GM12878 (cell line): ENCODE measurements around the gene CATSPERZ. TPM values are rescaled to one million over a fixed set of nuclear protein-coding genes. Genes with fewer than 3 reads are reported as not detected.

Experiments
- BCL11A ChIP-seq: IDR thresholded peaks from 2 replicates; pipeline ENCODE4 v1.6.1; 2011; ENCODE audit warnings: low read depth, low read length
- EP300 ChIP-seq, 2 experiments: fragments of 150-350 bp in 1 of 2; IDR thresholded peaks; 2 replicates each; pipeline ENCODE4 v1.6.1; 2011 to 2012; ENCODE audit warnings: low read depth in 2 of 2, low read length in 2 of 2, borderline replicate concordance in 1 of 2, improper control_type of control experiment in 1 of 2, inconsistent platforms in 1 of 2; ENCODE audit not compliant: control insufficient read depth in 1 of 2
- KAT2A ChIP-seq: conservative IDR thresholded peaks from 2 replicates; pipeline ENCODE4 v1.6.1; 2011; ENCODE audit warnings: low read depth, low read length; ENCODE audit not compliant: control insufficient read depth
- KDM1A ChIP-seq: fragments of 200-600 bp; sonication (generic); IDR thresholded peaks from 2 replicates; pipeline ENCODE4 v1.6.1; 2016; ENCODE audit warnings: borderline replicate concordance
- MXI1 ChIP-seq: fragments of 150-350 bp; IDR thresholded peaks from 2 replicates; pipeline ENCODE4 v1.6.1; 2011; ENCODE audit warnings: low read depth, mild to moderate bottlenecking, inconsistent platforms, low read length, improper control_type of control experiment
- NR2C1 ChIP-seq: fragments of 450-650 bp; IDR thresholded peaks from 2 replicates; pipeline ENCODE4 v1.6.1; 2017; ENCODE audit warnings: antibody characterized with exemption, mild to moderate bottlenecking, moderate library complexity
- PBX3 ChIP-seq: IDR thresholded peaks from 2 replicates; pipeline ENCODE4 v1.6.1; 2011; ENCODE audit warnings: mild to moderate bottlenecking, low read depth, low read length, moderate library complexity; ENCODE audit not compliant: insufficient replicate concordance
- PML ChIP-seq: IDR thresholded peaks from 2 replicates; pipeline ENCODE4 v1.6.1; 2012; ENCODE audit warnings: low read length, inconsistent platforms
- RAD21 ChIP-seq: IDR thresholded peaks from 2 replicates; pipeline ENCODE4 v1.6.1; 2011; ENCODE audit warnings: mild to moderate bottlenecking, low read depth, low read length, moderate library complexity; ENCODE audit not compliant: insufficient read depth
- RBBP5 ChIP-seq: fragments of 200-600 bp; sonication (generic); conservative IDR thresholded peaks from 2 replicates; pipeline ENCODE4 v1.6.1; 2016
- RELA ChIP-seq: fragments of 450-650 bp; IDR thresholded peaks from 2 replicates; pipeline ENCODE4 v1.8.0; 2014; ENCODE audit warnings: borderline replicate concordance; ENCODE audit not compliant: partially characterized antibody
- RELB ChIP-seq: fragments of 450-650 bp; IDR thresholded peaks from 2 replicates; pipeline ENCODE4 v1.6.1; 2017; ENCODE audit warnings: low read depth, mild to moderate bottlenecking, moderate library complexity
- SKIL ChIP-seq: fragments of 450-650 bp; IDR thresholded peaks from 2 replicates; pipeline ENCODE4 v1.6.1; 2017; ENCODE audit warnings: mild to moderate bottlenecking, low read depth, inconsistent platforms; ENCODE audit not compliant: poor library complexity, severe bottlenecking
- SUPT20H ChIP-seq: IDR thresholded peaks from 2 replicates; pipeline ENCODE4 v1.6.1; 2011; ENCODE audit warnings: low read depth, mild to moderate bottlenecking, low read length, moderate library complexity, borderline replicate concordance; ENCODE audit not compliant: control insufficient read depth
- TAF1 ChIP-seq: IDR thresholded peaks from 2 replicates; pipeline ENCODE4 v1.6.1; 2011; ENCODE audit warnings: mild to moderate bottlenecking, low read depth, low read length, borderline replicate concordance
- TARDBP ChIP-seq: IDR thresholded peaks from 2 replicates; pipeline ENCODE4 v1.6.1; 2016; ENCODE audit warnings: borderline replicate concordance
- TCF7 ChIP-seq: IDR thresholded peaks from 2 replicates; pipeline ENCODE4 v1.6.1; 2014; ENCODE audit warnings: antibody characterized with exemption, borderline replicate concordance
- ZBTB33 ChIP-seq: fragments of 450-650 bp; IDR thresholded peaks from 2 replicates; pipeline ENCODE4 v1.6.1; 2017; ENCODE audit warnings: mild to moderate bottlenecking
- ZNF274 ChIP-seq: IDR thresholded peaks from one replicate; pipeline ENCODE4 v1.8.0; 2011; ENCODE audit not compliant: insufficient read length, insufficient read depth
- polyA plus RNA-seq, 11 experiments: library from polyadenylated mRNA; depleted of rRNA in 4 of 11; unstranded in 6 of 11; stranded (reverse) in 5 of 11; fragments of >200 nt; fragmentation: Nextera tagmentation in 4 of 11; fragmentation: Illumina TruSeq in 1 of 11; extraction: Ambion mirVana in 4 of 11; extraction: Trizol in 1 of 11; gene quantifications; 1 replicate in 1 of 11; 2 replicates in 10 of 11; pipeline versions ENCODE4 v1.2.1 to v1.2.3, GENCODE V29; 2011 to 2016; ENCODE audit warnings: inconsistent platforms in 2 of 11, missing spikeins in 2 of 11, low read depth in 1 of 11
- total RNA-seq, 4 experiments: library from RNA; depleted of rRNA in 3 of 4; stranded (reverse); fragments of >200 nt in 3 of 4; fragmentation: Illumina TruSeq in 1 of 4; extraction: Trizol in 1 of 4; gene quantifications; 2 replicates each; pipeline versions ENCODE4 v1.2.1 to v1.2.3, GENCODE V29; 2013 to 2021
- TF ChIP-seq, protein P1 (sequence below): fragments of 450-650 bp; IDR thresholded peaks from 2 replicates; pipeline ENCODE4 v1.6.1; 2017; ENCODE audit warnings: borderline replicate concordance
- TF ChIP-seq, protein P2 (sequence below): IDR thresholded peaks from 2 replicates; pipeline ENCODE4 v1.6.1; 2012; ENCODE audit warnings: low read depth, low read length, improper control_type of control experiment

CATSPERZ gene
- total and polyA plus RNA-seq, 10 of the 15 experiments (the other 5 are each of a cell fraction or from before 2014, with no cell fraction given), result 0.12 to 0.31 TPM; not detected in 8

DNA sequence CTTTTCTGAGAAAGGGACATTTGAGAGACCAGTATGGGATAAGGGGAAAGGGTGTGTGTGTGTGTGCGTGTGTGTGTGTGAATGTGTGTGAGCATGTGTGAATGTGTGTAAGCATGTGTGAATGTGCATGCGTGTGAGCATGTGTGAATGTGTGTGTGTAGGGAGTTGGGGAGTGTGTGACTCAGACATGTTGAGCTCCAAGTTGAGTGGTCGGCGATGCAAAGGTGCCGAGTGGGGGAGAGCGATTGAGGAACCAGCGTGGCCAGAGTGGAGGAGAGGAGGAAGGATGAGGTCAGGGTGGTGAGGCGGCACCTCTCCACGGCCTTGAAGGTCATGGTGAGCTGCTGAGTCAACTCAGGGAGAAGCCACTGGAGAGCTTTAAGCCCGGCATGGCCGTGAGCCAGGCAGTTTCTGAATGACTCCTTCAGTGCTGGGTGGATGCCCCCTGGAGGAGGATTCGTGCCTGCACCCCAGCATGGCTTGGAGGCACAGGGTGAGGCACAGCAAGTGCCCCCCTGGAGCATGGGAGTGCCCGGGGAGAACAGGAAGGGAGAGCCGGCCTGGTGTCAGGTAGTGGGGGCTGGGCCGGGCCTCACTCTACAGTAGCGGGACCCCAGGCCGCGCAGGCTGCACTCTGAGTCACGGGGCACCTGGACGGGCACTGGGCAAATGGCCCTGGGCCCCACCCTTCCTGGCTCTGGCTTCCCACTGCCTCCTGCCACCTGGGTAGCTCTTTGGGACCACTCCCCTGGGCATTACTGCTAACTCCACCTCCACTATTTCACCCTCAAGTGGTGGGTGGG, 31.6 kb downstream of the CATSPERZ start (continued):
- TF ChIP-seq, protein P1, sequence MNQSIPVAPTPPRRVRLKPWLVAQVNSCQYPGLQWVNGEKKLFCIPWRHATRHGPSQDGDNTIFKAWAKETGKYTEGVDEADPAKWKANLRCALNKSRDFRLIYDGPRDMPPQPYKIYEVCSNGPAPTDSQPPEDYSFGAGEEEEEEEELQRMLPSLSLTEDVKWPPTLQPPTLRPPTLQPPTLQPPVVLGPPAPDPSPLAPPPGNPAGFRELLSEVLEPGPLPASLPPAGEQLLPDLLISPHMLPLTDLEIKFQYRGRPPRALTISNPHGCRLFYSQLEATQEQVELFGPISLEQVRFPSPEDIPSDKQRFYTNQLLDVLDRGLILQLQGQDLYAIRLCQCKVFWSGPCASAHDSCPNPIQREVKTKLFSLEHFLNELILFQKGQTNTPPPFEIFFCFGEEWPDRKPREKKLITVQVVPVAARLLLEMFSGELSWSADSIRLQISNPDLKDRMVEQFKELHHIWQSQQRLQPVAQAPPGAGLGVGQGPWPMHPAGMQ, result no peak
- TF ChIP-seq KAT2A (no peak), MXI1 (peak; percentile 72), EP300 (IDR thresholded peaks at IDR 0.05; ENCODE audit: borderline replicate concordance in 1 of 2, control insufficient read depth in 1 of 2, low read depth in 2 of 2, low read length in 2 of 2) (peak in 1 of 2 experiments; percentile 68; a peak in 1 of 4 replicates), TCF7 (no peak), PBX3 (peak; percentile 43), RELA (no peak), SKIL (peak; percentile 50), KDM1A (no peak), TAF1 (no peak), ZBTB33 (no peak), RAD21 (peak; percentile 53), SUPT20H (no peak), NR2C1 (no peak; the same call in 1 of the 2 replicates), ZNF274 (no peak), RBBP5 (no peak), RELB (peak; percentile 69), TARDBP (no peak), PML (no peak), BCL11A (peak; percentile 35; the same call in 1 of the 2 replicates)
- TF ChIP-seq, protein P2, sequence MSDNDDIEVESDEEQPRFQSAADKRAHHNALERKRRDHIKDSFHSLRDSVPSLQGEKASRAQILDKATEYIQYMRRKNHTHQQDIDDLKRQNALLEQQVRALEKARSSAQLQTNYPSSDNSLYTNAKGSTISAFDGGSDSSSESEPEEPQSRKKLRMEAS, result no peak; the same call in 1 of the 2 replicates
